Limb (tissue), 2 donors: Measurements from ENCODE around the gene LZIC.
A peak's percentile ranks its signal among the peaks of the same experiment; 100 is the strongest.

Source experiments
- DNase-seq, 2 donors: peaks; one replicate each; pipeline ENCODE4 v3.0.0-alpha.2; 2016; ENCODE audit errors: extremely low spot score in 2 of 2

The LZIC gene

DNA sequence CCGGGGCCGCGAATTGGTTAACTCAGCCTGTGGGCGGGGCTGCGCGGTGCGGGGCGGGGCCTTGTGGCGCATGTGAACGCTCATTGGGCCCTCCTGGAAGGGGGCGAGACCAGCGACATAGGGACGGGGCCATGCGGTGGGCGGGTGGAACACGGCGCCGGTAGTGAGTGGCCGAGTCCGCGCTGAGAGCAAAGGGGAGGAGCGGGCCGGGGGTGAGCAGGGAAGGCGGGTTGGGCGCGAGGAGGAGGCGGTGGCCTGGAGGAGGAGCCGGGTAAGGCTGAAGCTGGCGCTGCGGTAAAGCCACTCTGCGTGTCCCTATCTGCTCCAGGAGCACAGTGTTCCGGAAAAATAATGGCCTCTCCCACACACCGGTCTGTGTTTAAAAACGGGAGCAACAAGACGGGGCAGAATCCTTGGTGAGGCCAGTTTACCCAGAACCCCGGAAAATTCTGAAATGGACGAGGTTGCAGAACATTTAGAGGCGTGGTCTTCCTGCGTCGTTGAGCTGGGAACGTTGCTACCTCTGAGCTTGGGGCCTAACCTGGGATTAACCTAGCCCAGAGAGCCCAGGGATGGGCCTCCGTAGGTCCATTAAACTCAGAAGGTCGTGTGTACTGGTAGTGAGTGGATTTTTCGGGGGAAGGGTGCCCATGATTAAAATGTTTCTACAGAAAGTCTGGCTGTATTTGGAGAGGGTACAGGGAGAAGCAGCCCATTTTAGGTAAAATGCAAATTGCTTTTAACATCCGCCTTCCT is 32.6 kb downstream of the LZIC start:
- peak; percentile 98 to 100 for DNase-seq

DNA sequence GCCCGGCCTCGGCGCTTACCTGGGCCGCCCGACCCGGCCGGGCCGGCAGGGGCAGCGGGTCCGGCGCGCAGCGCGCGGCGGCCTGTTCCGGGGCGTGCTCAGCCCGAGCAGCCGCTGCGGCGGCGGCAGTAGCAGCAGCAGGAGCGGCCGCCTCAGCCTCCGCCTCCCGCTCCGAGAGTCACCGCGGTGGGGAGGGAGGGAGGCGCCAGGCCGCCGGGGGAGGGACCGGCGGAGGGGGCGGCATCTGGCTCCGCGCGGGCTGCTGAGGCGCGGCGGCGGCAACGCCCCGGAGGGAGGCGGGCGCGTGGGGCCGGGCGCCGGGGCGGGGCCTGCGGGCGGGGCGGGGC is 33.1 kb downstream of the LZIC start, which contains the start of gene CTNNBIP1:
Gene CTNNBIP1 (minus strand): TSS at position 194 of the 347 bp plus-strand sequence. CDS start 38,205 bp downstream, outside the sequence.
- DNase-seq, result no peak

DNA sequence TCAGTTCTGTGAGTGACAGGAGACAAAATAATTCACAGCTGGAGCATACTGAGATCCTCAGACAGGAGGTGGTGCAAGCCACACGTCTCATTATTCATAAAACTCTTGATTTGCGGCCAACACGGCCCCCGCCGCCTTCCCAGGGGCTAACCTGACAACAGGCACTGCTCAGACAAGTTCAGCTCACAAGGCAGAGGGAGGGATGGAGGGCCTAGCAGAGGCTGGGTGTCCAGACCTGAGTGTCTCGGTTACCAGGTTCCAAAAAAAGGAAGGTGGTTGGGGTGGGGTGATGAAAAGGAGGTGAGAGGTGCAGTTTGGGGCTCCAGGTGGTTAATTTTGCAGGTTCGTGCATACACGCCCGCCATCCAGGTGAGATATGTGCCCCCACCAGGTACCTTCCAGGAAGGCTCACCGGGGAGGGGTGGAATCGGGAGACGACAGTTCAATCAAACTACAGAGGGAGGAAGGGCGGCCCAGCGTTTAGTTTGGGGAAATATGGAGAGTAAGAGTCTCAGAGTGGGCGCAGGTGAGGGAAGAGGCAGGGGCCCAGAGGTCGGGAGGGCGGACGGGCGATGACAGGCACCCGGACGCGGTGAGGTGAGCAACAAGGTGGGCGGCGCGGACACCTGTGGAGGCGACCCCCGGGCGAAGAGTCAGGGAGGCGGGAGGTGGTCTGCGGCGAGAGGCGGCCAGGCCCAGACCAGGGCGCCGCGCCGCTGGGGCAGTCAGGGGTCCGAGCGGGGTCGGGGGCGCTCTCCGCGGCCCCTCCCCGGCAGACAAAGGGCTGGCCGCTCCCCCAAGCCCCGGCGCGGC is 33.8 kb downstream of the LZIC start:
- DNase-seq, result peak in 1 of 2 donors; percentile 45

DNA sequence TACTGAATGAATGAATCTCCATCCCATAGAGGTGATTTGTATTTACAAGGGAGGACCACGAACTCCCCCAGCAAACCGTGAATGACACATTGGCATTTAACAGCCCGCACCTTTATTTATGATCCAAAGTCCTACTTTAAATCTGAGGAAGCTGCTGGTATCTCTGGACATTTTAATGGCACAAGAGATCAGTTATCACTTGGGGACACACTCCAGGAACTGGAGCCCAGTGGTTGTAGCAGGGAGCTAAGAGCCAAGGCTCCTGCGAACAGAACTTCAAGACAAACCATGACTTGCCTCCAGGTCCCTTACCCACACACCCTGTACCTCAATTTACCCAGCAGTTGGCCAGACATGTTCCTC is 34.3 kb downstream of the LZIC start:
- no peak for DNase-seq

DNA sequence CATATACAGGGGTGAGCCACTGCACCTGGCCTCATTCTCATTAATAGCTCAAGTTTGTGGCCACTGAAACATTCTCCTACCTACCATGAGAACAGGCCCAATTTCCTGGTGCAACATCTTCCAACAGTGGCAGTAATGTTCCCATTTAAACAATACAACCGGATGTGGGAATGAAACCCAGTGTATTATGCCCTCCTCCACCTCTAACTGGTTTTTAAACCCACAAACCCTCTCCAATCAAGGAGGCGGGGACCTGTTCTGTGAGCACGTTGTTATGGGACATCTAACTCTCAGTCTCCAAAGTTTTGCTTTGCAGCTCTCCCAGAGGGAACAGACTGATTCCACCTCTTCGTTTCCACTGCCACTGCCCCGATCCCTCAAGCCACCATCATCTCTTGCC is 35.8 kb downstream of the LZIC start:
- no peak for DNase-seq

DNA sequence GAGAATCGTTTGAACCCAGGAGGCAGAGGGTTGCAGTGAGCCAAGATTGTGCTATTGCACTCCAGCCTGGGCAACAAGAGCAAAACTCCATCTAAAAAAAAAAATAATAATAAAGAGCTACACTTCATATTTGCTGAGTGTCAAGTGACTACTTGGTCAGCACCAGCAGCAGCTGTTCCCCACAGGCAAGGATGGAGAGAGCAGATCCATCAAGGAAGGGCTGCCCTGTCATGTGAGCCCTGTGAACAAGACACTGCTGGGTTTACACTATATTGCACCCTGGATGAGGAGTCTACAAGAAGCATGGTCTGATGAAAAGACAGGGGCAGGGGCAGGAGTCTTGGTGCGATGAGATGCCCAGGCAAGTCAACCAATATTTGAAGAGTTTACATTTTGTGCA is 36.7 kb downstream of the LZIC start:
- DNase-seq, result no peak

DNA sequence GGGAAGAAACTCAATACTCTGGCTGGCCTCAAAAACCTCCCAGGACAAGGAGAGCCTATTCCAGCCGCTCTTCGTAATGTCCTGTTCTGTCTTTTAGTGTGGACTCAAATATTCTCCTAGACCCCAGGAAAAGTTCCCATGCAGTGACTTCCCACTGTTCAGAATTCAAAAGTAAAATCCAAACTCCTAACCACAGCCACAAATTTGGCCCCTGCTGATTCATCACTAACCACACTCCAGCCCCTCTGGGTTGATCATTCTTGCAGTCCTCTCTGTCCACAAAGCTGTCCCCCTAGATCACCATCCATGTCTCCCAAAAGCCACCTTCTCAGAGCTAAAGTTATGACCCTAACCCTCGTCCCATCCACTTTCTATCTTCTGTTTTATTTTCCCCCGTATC is 38.2 kb downstream of the LZIC start:
- no peak for DNase-seq

DNA sequence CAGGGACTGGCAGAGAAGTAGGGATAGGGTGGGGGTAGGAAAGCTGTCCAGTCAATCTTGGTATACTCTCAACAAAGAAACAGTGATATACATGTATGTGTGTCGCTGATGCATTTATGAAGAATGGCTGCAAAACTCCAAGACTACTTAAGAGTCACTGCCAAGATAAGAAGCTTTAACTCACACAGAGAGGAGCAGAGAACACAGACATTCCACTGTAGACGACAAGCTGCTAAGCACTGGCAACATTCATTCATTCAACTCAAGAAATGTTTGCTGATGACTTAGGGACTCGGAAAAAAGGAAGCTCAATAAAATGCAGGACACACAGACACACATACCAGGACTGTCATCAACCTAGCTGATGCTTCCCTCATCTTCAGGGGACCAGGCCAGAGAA is 38.6 kb downstream of the LZIC start:
- DNase-seq, result no peak

DNA sequence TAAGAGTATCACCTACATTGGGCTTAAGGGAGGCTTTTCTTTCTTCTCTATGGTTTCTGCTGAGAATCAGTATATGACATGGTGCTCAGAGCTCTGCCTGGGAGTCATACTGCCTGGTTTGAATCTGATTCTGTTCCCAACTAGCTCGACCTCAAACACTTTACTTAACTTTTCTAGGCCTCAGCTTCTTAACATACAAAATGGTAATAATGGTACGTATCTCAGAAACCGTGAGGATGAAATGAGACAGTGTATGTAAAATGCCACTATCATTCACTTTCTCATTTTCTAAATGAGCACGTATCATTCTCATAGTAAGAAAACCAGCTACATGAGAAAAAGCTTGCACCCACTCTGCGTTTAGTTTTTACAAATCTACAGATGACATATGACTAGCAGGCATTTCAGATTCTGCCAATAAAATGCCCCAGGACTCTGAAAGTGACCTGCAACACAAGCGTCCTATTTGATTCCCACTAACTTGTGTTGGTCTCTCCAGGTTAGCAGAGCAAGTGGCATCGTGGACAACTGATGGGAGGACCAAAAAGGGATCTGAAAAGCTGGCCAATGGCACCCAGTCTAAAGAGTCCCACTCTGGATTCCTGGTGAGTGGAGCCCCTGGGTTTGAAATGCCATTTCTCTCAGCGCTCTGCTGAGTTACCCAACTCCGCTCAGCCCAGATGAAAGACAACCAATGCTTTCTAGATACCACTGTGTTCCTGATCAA is 39.2 kb downstream of the LZIC start:
- no peak for DNase-seq

DNA sequence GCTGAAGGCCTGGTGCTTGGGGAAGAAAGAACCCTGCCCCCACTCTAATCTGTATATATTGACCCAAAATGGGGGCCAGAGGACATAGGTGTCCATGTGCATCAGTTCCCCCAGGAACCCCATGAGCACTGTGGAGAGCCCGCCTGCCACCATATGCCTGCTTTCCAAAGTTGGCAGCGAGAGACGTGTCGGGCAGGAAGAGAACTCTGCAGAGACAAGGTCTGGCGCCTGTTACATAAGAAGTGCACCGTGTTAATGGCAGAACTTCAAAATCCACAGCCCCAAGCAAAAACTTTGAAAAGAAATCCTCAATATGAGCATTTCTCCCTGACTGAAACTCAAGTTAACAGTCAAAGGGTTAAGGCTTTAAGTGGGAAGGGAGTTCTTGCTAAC is 41.1 kb downstream of the LZIC start:
- DNase-seq, result no peak

DNA sequence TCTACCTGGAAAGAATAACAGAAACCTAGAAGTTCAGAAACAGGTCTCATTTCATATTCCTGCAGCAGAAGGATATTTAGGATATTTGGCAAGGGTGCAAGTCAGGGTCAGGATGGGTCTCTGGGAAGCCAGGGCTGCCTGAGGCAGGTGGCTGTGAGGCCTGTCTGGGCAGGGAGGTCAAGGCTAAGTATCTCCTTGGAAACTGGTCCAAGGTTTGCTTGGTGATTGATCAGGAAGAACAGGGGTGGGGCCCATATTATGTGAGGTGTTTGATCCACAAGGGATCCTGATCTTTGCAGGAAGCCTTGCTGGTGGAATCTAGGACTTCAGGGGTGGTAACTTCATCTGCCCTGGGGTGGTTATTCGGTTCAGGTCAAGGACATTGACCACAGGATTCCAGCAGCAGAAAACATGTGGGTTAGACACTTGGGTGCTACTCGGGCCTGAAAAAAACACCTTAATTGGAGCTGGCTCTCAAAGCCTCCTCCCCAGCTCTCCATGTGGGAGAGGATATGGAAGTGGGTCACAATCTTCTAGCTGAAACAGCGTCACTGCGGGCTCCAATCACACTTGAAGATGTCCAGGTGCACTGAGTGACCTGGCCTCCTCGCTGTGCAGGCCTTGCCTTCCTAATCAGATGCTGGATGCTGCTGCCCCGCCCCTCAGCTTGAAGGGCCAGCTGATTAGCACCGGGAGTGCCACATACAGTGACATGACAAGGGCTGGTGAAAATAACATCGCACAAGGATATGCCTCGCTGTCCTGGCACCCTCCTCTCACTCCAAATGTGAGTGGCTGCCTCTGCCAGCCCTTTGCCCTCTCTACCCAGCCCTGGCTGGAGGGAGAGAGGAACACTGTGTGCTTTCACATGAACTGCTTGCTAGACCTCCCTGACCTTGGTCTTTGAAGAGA is 41.8 kb downstream of the LZIC start:
- no peak for DNase-seq

DNA sequence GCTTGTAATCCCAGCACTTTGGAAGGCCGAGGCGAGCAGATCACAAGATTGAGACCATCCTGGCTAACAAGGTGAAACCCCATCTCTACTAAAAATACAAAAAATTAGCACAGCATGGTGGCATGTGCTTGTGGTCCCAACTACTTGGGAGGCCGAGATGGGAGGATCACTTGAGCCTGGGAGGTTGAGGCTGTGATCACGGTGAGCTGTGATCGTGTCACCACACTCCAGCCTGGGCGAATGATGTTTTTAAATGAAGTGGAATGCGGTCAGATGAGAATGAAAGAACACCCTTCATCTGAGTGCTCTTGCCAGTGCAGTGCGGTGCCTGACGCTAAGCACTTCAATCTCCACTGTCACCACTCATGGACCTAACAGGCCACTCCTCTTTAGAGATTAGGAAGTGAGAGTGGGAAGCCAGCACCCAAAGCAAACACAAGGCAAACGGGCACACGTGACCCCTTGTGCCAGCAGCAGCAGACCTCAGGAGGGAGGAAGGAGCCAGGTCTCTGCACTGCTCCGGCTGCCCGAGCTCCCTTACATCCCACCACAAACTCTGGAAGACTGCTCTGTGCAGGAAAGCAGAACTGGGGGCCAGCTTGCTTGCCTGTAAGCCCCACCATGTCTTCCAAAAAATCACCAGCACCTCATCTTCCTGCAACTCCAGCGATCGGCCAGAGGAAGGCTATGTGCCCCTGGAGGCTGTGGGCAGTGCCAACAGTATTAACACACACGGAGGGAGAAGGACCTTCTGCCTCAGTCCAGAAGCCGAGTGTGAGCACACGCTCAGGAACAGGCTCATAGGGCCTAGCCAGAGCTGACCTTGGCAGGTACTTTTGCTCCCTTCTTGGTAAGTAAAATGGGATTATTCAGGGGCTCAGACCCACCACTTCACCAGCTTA is 42.8 kb downstream of the LZIC start:
- no peak for DNase-seq

DNA sequence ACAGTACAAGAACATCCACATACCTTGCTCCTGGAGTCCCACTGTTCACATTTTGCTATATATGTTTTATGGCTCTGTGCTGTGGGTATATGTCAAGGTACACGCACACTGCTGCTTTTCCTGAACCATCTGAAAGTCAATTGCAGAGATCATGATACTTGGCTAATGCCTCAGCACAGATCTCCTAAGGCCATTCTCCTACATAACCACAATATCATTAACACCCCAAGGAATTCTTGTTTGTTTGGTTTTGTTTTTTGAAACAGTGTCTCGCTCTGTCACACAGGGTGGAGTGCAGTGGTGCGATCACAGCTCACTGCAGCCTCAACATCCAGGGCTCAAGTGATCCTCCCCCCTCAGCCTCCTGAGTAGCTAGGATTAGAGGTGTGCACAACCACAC is 49.1 kb downstream of the LZIC start:
- no peak for DNase-seq

DNA sequence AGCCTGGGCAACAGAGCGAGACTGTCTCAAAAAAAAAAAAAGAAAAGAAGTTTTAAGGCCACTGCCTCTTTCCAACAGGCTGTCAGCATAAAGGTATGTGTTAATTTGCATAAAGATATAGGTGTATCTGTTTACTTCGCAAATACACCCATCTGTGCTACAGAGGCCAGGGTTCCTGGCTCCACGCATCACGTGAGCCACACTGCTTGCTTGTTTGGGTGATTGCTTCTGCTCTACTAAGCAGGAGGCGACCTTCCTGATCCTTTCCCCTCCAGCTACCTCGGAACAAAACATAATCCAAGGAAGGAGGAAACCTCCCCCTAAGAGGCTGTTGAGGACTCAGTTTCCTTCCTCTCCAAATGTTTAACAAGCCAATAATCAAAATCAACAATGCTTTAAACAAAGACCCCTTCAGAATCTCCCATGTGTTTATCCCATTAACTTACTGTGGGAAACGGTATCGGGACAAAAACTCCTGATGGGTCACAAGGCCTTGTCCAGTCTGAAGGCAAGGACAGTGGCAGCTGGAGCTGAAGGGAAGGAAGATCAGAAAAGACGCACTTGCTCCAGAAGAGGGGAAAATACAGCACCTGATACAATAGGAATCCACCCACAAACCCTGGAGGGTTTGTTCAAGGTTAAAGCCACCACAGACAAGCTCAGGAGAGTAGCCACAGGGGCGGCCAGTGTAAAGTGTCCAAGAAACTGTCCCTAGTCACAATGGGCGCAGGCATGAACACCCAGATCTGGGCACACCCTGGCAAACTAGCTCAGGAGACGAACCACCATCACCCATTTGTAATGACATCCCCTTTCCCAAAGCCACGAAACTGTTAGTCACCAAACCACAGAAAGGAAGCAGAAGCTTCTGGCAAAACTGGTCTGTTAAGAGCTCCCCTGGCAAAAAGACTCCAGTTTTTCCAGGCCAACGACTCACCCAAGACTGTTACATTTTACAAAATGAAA is 50.3 kb downstream of the LZIC start:
- DNase-seq, result no peak

DNA sequence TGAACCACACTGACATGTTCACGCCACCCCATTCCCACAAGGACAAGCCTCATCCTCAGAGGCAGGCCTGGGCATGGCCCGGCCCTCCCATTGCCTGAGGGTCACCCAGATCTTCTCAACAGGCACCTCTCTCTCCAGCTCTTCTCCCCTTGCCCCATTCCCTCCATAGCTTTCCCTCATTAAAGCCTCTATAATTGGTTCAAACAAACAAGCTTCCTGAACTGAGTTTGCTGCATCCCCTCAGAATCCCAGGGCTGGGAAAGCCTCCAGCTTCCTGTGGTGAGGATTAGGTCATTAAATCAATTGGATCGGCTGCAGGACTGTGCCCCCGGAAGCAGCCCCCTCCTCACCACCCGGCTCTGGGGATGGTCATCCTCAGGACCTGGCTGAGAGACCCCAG is 52.0 kb downstream of the LZIC start:
- no peak for DNase-seq

DNA sequence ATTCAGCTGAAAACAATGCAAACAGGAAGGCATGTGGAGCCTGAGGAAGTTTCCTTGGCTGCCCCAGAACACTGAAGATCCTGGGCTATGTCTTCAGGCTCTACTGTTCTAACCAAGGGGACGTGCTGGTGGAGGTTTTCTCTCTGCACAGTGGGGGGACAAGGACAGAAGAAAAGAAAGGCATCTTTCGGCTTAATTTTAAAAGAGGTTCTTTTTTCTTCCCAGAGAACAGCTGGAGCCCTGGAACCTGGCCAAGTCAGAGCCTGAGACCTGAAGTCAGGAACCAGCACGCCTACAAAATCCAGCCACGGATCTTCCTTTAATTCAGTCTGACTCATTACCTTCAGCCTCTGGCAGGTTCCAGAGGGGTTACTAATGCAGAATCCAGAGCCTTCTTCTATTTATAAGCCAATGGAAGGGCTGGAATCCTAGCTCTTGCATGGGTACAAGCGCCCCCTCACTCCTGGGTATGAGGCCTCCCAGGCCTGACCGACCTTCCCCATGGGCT is 52.9 kb downstream of the LZIC start:
- DNase-seq, result peak; percentile 50 to 71

DNA sequence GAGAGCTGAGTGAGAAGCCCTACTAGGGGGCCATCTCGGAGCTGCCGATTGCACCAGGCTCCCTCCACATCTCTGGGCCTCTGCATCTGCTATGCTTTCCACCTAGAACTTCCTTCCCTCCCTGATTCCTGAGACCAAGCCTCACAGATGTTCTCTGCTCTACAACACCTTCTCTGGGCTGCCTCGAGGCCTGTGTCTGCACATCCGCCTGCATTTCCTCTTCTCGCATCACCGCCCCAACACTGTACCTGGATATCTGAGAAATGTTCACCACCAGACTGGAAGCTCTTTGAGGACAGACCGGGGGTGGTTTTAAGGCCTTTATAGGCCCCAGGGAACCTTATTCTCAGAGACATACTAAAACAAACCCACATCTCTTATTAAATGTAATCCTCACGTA is 53.8 kb downstream of the LZIC start:
- no peak for DNase-seq

DNA sequence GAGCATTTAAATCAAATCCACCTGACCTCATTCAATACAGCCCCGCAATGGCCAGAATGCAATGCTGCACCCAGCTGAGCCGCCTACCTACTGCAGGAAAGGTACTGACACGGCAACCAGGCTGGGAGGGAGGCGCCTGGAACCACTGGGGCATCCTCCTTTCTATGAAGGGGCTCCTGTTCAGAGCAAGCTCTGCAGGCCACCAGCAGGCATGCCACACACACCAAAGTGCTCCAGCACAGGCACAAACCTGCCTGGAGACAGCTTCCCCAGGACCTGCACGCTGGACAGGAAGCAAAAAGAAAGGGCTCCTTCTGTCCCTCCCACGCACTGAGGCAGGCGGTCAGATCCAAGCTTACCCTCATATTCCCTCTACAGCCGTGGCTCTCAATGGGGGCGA is 54.3 kb downstream of the LZIC start:
- DNase-seq, result no peak

DNA sequence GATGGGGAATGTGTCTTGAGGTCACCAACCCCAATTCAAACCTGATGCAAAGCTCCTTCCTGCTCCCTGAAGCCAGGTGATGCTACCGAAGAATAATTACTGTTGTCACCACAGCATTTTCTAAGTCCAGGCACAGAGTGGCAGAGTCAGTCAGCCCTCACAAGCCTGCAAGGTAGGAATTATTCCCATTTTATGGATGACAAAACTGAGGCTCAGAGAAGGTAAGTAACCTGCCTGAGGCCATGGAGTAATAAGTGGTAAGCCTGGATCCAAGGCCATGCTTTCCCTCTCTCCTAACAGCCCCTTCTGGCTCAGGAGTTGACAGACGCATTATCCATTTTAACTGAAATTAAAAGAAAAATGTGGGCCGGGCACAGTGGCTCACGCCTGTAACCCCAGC is 56.1 kb downstream of the LZIC start:
- no peak for DNase-seq
